PFSK-1 (cell line): ENCODE measurements around the gene IGF2BP1.

Experiments
- FOXP2 ChIP-seq: optimal IDR thresholded peaks from 2 replicates; pipeline ENCODE3; 2011; ENCODE audit warnings: borderline replicate concordance, control low read depth, inconsistent platforms; ENCODE audit not compliant: insufficient read depth; ENCODE audit errors: extremely low read length, extremely low read depth
- POLR2AphosphoS5 ChIP-seq: IDR thresholded peaks from 2 replicates; pipeline ENCODE4 v1.6.1; 2012; ENCODE audit warnings: low read depth, mild to moderate bottlenecking, control low read depth, low read length, moderate library complexity
- REST ChIP-seq, 2 experiments: IDR thresholded peaks; 2 replicates each; pipeline versions ENCODE4 v1.6.1 to v1.8.0; 2011 to 2012; ENCODE audit warnings: low read depth in 2 of 2, low read length in 2 of 2, control low read depth in 1 of 2, inconsistent platforms in 1 of 2, mild to moderate bottlenecking in 1 of 2, moderate library complexity in 1 of 2; ENCODE audit not compliant: insufficient read depth in 1 of 2
- SIN3A ChIP-seq: IDR thresholded peaks from 2 replicates; pipeline ENCODE4 v1.6.1; 2012; ENCODE audit warnings: mild to moderate bottlenecking, low read length, moderate library complexity, borderline replicate concordance; ENCODE audit not compliant: insufficient read depth
- TAF1 ChIP-seq: IDR thresholded peaks from 2 replicates; pipeline ENCODE4 v1.6.1; 2012; ENCODE audit warnings: low read length, control low read depth, borderline replicate concordance; ENCODE audit not compliant: insufficient read depth

IGF2BP1 gene

GRCh38 chr17:48990882-48991357 is 6.3 kb upstream of the IGF2BP1 start:
- TF ChIP-seq POLR2AphosphoS5: no peak
- no peak for TF ChIP-seq SIN3A
- no peak for TF ChIP-seq REST (IDR thresholded peaks at IDR 0.05; ENCODE audit: insufficient read depth in 1 of 2, low read depth in 2 of 2, low read length in 2 of 2)
- TF ChIP-seq TAF1: no peak
- no peak for TF ChIP-seq FOXP2

GRCh38 chr17:48992444-48992843 is 4.7 kb upstream of the IGF2BP1 start:
- TF ChIP-seq SIN3A (no peak), POLR2AphosphoS5 (no peak), TAF1 (no peak), FOXP2 (no peak), REST (IDR thresholded peaks at IDR 0.05; ENCODE audit: insufficient read depth in 1 of 2, low read depth in 2 of 2, low read length in 2 of 2) (no peak)

- TF ChIP-seq FOXP2: no peak
- no peak for TF ChIP-seq TAF1
- TF ChIP-seq POLR2AphosphoS5: no peak
- TF ChIP-seq REST (IDR thresholded peaks at IDR 0.05; ENCODE audit: insufficient read depth in 1 of 2, low read depth in 2 of 2, low read length in 2 of 2): no peak
- no peak for TF ChIP-seq SIN3A
These were observed 3.9 kb upstream of the IGF2BP1 start for GRCh38 chr17:48993305-48993704.

GRCh38 chr17:48993951-48994350 is 3.2 kb upstream of the IGF2BP1 start:
- TF ChIP-seq FOXP2 (no peak), REST (IDR thresholded peaks at IDR 0.05; ENCODE audit: insufficient read depth in 1 of 2, low read depth in 2 of 2, low read length in 2 of 2) (no peak)

- TF ChIP-seq FOXP2 (no peak), SIN3A (no peak), REST (IDR thresholded peaks at IDR 0.05; ENCODE audit: insufficient read depth in 1 of 2, low read depth in 2 of 2, low read length in 2 of 2) (no peak), TAF1 (no peak), POLR2AphosphoS5 (no peak)
These were observed 2.5 kb upstream of the IGF2BP1 start for GRCh38 chr17:48994549-48995303.
